ENCODE measurements around the gene PLCL2.
"Not testable (repeated sequence)": the region's sequence is repeated elsewhere in the genome, so short reads cannot be mapped to it uniquely, and the experiment has no call there.

The PLCL2 gene

GRCh38 chr3:16961621-16962205 is 77.0 kb downstream of the PLCL2 start:
- no peak for DNase-seq (ENCODE audit: low read depth in 3 of 3)

- DNase-seq (ENCODE audit: low read depth in 3 of 3): no peak
Observed at GRCh38 chr3:16975083-16975482, 90.3 kb downstream of the PLCL2 start.

GRCh38 chr3:16978234-16978920 is 93.6 kb downstream of the PLCL2 start:
- DNase-seq (ENCODE audit: low read depth in 3 of 3): no peak

DNA sequence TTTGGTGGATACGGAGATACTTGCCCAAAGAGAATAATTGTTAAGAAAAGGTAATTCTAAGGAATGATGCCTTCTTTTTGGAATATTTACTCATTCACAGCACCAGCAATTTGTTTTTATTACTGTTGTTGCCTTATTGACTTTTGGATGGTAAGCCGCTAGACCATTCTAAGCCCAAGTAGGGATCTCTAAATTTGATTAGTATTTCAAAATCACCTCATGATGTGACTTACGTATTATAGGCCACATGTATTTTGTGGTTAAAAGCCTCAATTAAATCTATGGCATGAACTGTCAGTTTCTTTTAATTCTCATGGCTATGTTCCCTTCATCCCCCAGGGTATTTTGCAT is 94.1 kb downstream of the PLCL2 start:
- DNase-seq (ENCODE audit: low read depth in 3 of 3): no peak

GRCh38 chr3:16979769-16980515 is 95.2 kb downstream of the PLCL2 start:
- DNase-seq (ENCODE audit: low read depth in 3 of 3): not testable (repeated sequence)

- DNase-seq (ENCODE audit: low read depth in 3 of 3): not testable (repeated sequence)
Observed at GRCh38 chr3:16980526-16980925, 95.8 kb downstream of the PLCL2 start.

GRCh38 chr3:16982460-16982859 is 97.7 kb downstream of the PLCL2 start:
- DNase-seq (ENCODE audit: low read depth in 3 of 3): no peak

DNA sequence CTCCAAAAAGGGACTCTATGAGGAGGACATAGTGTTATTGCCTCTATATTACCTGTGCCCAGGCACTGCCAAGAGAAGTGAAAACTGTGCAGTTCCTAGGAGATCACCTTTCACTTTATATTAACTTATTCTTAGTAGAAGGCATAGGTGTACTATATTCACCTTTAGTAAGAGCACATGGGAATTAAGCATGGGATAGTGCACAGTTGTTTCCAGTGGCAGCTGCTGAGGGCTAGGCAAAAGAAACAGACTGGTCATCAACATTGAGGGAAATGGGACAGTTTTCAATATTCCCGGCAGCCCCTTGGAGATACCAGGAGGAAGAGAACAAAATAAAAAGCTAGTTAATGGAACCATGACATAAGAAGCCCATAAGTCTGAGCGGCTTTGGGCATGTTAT is 100.9 kb downstream of the PLCL2 start:
- no peak for DNase-seq (ENCODE audit: low read depth in 3 of 3)

- DNase-seq (ENCODE audit: low read depth in 3 of 3): no peak
Observed at GRCh38 chr3:16987141-16987540, 102.4 kb downstream of the PLCL2 start.

- no peak for DNase-seq (ENCODE audit: low read depth in 3 of 3)
Observed at GRCh38 chr3:16990163-16990562, 105.4 kb downstream of the PLCL2 start.

DNA sequence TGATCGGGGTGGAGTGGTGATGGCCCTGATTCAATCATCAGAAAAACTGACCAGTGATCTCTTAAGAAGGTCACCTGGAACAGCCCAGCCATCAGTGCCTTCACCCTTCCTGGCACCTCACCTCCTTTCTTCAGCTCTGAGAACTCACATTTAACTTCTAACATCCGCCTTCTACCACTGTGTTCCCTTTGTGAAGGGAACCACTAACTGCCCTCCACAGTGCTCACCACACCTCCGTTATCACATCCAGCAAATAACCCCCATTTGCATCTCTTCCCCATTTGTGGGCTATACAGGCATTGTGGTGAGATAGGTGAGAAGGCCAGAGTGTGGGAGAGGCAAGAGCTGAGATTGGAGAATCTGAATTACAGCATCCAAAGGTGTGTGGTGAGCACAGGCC is 107.4 kb downstream of the PLCL2 start:
- DNase-seq (ENCODE audit: low read depth in 3 of 3): no peak

GRCh38 chr3:16993227-16993626 is 108.5 kb downstream of the PLCL2 start:
- DNase-seq (ENCODE audit: low read depth in 3 of 3): no peak

- DNase-seq (ENCODE audit: low read depth in 3 of 3): no peak
Observed at GRCh38 chr3:16994854-16995525, 110.2 kb downstream of the PLCL2 start.

- no peak for DNase-seq (ENCODE audit: low read depth in 3 of 3)
Observed at GRCh38 chr3:16995601-16996000, 110.8 kb downstream of the PLCL2 start.

- no peak for DNase-seq (ENCODE audit: low read depth in 3 of 3)
Observed at GRCh38 chr3:16998236-16998923, 113.6 kb downstream of the PLCL2 start.

DNA sequence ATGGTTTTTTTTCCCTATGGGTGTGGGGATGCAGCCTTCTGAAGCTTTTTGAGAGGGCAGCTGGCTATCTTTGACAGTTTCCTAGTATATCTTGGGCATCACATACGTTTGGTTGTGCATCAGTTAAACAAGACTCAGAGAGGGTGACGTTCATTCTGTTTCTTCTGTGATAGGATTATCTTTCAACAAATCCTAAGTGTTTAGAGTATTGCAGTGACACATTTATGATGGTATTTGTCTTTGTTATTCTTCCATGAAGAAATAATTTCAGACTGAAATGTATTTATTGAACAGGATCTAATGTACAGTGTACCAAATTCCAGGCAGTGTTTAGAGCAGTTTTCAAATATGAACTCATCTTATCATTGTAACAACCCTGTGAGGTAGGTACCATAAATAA is 114.4 kb downstream of the PLCL2 start:
- DNase-seq (ENCODE audit: low read depth in 3 of 3): no peak

GRCh38 chr3:16999871-17000270 is 115.1 kb downstream of the PLCL2 start:
- no peak for DNase-seq (ENCODE audit: low read depth in 3 of 3)

- DNase-seq (ENCODE audit: low read depth in 3 of 3): no peak
Observed at GRCh38 chr3:17003457-17003856, 118.7 kb downstream of the PLCL2 start.

DNA sequence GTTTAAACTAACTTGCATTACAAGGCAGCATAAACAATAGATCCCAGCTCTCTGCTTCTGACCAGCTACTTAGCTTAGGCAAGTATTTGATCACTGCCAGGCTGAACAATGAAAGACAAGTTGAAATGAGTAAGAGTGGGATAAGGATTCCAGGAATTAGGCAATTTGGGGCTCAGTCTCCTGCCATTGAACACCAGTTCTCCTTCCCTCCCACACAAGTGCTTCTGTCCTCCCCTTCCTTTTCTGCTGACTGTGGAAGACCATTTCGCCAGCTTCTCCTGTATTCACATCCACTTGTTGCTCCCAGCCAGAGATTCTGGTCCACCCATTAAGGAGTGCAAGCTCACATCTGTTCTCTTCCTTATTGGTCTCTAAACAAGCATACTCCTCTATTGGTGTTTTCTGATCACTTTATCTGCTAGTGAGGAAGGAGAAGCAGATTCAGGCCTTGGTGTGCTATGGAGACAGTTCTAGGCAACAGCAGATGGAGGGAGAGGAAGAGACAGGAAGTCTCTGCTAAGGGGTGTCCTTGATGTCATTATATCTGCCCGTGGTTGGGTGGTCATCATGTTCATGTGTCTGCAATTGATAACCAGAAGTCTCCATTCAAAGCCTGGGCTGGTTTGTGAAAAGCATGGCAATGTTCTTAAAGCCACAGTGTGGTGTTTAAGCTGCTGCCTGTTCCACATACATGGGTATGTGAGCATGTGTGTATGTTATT is 121.5 kb downstream of the PLCL2 start:
- DNase-seq (ENCODE audit: low read depth in 3 of 3): no peak

DNA sequence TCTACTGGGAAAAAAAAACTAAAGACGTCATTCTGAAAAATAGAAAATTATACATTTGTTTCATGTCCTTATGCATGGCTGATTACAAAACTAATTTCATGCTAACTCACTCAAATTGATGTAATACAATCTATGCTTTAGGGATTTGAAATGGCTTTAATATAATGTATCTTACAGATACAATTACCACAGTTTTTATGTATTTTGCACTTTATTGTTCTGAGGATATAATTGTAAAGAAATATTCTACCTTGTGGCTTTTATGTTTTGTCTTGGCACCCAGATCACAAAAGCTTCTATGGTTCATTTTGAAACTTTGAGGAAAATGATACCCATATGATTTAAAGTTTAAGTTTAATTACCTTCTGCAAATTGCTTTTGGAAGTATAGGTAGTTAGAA is 122.5 kb downstream of the PLCL2 start:
- no peak for DNase-seq (ENCODE audit: low read depth in 3 of 3)

DNA sequence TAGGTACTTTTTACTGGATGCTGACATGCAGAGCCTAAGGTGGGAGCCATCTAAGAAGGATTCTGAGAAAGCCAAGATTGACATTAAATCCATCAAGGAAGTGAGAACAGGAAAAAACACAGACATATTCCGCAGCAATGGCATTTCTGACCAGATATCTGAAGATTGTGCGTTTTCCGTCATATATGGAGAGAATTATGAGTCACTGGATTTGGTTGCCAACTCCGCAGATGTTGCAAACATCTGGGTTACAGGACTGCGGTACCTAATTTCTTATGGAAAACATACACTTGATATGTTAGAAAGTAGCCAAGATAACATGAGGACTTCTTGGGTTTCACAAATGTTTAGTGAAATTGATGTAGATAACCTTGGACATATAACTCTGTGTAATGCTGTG is 125.1 kb downstream of the PLCL2 start:
- DNase-seq (ENCODE audit: low read depth in 3 of 3): no peak

All from stimulated activated CD4-positive, alpha-beta T cell treated with anti-CD3 and anti-CD28 coated beads, TNF-alpha, amount 100 ng/mL, for 4 hours (primary cell).